Stimulated activated CD4-positive, alpha-beta T cell treated with anti-CD3 and anti-CD28 coated beads, TNF-alpha, amount 100 ng/mL, for 48 hours (primary cell): ENCODE data around the gene ZNF20.
A peak's percentile ranks its signal among the peaks of the same experiment; 100 is the strongest.
"Not testable (repeated sequence)": the region's sequence is repeated elsewhere in the genome, so short reads cannot be mapped to it uniquely, and the experiment has no call there.

ENCODE experiments used
- DNase-seq, 3 donors: peaks; one replicate each; pipeline ENCODE4 v3.0.0-alpha.2; 2020; ENCODE audit warnings: low read depth in 3 of 3

ZNF20 gene

GRCh38 chr19:12112701-12113100 lies 27.4 kb downstream of the ZNF20 start:
- peak in 1 of 3 donors; percentile 10 for DNase-seq

GRCh38 chr19:12111943-12112637 lies 28.1 kb downstream of the ZNF20 start:
- DNase-seq: no peak

- DNase-seq: no peak
These were observed 29.0 kb downstream of the ZNF20 start for GRCh38 chr19:12111176-12111575.

- DNase-seq: not testable (repeated sequence)
These were observed 36.2 kb downstream of the ZNF20 start for GRCh38 chr19:12103909-12104308.

- DNase-seq: no peak
These were observed 42.1 kb downstream of the ZNF20 start for GRCh38 chr19:12098040-12098439.

- no peak for DNase-seq
These were observed 44.9 kb downstream of the ZNF20 start for GRCh38 chr19:12095111-12095790.

GRCh38 chr19:12093777-12094176 lies 46.4 kb downstream of the ZNF20 start:
- no peak for DNase-seq

GRCh38 chr19:12092956-12093355 lies 47.2 kb downstream of the ZNF20 start:
- no peak for DNase-seq

- DNase-seq: peak; percentile 53 to 73 (median 56)
These were observed 47.9 kb downstream of the ZNF20 start for GRCh38 chr19:12092065-12092867.

GRCh38 chr19:12090807-12091206 lies 49.3 kb downstream of the ZNF20 start:
- peak; percentile 53 to 58 (median 58) for DNase-seq

- DNase-seq: no peak
These were observed 54.9 kb downstream of the ZNF20 start for GRCh38 chr19:12085074-12085818.

GRCh38 chr19:12083336-12083735 lies 56.8 kb downstream of the ZNF20 start:
- DNase-seq: not testable (repeated sequence)
